ENCODE results near the gene TAPBPL.

Gene TAPBPL

DNA sequence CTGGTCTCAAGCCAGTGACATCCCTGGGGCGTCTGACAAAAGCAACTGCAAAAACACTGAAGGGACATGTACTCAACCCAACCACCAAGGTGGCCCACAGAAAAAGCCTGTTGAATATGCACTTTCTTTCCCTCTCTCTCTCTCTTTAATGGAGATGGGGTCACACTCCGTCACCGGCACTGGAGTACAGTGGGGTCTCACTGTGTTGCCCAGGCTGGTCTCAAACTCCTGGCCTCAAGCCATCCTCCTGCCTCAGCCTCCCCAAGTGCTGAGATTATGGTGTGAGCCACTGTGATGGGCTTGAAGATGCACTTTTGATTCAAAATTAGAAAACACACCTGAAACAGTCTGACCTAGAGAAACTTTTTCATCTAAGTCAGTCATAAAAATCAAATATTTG, 14.3 kb upstream of the TAPBPL start:
- DNase-seq (ENCODE audit: low spot score): no peak

DNA sequence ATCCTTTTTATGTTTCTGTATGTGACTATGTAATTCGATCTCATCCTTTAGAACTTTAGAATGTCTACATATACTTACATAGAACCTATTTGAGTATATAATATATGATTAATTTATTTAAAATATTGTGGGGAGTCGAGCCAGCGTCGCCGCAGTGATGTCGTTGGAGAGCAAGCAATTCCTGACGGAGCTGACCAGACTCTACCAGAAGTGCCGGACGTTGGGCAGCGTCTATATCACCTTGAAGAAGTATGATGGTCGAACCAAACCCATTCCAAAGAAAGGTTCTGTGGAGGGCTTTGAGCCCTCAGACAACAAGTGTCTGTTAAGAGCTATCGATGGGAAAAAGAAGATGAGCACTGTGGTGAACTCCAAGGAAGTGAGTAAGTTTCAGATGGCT, 13.5 kb upstream of the TAPBPL start:
- no peak for DNase-seq (ENCODE audit: low spot score)

DNA sequence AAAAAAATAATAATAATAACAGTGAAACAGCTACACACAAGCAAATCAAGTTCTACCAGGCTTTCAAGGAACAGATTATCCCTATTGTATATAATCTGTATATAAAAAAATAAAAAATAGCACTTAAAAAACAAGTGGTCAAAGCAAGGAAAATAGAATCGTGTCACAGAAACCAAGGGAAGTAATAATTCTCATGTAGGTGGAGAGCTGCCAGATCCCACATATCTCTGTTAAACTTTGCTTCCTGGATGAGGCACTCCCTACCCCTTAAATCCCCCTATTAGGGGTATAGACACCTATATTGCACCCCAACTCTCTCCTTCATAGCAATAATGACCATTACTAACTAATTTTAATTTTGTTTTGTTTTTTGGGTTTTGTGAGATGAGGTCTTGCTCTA, 11.5 kb upstream of the TAPBPL start:
- DNase-seq (ENCODE audit: low spot score): no peak

- DNase-seq (ENCODE audit: low spot score): no peak
Observed at GRCh38 chr12:6442836-6443235, 9.0 kb upstream of the TAPBPL start.

- no peak for DNase-seq (ENCODE audit: low spot score)
Observed at GRCh38 chr12:6443361-6443983, 8.4 kb upstream of the TAPBPL start.

- no peak for DNase-seq (ENCODE audit: low spot score)
Observed at GRCh38 chr12:6444031-6444430, 7.8 kb upstream of the TAPBPL start.

DNA sequence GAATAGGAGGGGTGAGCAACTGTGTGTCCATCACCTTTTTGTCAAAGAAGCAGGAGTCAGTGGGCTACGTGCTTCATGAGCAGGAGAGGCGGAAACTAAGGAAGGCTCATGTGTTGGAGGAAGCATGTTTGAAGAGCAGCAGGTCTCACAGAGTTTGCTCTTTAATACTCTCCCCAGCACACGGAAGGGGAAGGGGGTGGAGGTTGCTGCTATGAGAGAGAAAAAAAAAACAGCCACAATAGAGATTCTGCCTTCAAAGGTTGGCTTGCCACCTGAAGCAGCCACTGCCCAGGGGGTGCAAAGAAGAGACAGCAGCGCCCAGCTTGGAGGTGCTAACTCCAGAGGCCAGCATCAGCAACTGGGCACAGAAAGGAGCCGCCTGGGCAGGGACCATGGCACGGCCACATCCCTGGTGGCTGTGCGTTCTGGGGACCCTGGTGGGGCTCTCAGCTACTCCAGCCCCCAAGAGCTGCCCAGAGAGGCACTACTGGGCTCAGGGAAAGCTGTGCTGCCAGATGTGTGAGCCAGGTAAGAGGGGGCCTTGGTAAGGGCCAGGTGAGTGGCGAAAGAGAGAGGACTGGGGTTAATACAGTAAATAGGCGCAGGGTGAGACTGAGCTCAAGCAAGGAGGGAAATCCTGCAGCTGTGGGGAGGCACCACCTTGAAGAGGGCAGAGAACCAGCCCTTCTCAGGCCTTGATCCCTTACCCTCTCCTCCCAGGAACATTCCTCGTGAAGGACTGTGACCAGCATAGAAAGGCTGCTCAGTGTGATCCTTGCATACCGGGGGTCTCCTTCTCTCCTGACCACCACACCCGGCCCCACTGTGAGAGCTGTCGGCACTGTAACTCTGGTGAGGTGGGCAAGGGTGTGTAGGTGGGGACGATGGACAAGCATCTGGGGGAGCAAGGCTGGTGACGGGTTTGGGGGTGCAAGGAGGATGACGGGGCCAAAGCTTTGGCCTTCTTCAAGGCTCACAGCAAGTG, 6.8 kb upstream of the TAPBPL start, which contains the start of gene CD27:
Gene CD27 (plus strand): TSS at position 252 of the 985 bp plus-strand sequence. CDS start 141 bp downstream, at position 393.
- no peak for DNase-seq (ENCODE audit: low spot score)

- DNase-seq (ENCODE audit: low spot score): no peak
Observed at GRCh38 chr12:6450091-6450868, 1.6 kb upstream of the TAPBPL start.

DNA sequence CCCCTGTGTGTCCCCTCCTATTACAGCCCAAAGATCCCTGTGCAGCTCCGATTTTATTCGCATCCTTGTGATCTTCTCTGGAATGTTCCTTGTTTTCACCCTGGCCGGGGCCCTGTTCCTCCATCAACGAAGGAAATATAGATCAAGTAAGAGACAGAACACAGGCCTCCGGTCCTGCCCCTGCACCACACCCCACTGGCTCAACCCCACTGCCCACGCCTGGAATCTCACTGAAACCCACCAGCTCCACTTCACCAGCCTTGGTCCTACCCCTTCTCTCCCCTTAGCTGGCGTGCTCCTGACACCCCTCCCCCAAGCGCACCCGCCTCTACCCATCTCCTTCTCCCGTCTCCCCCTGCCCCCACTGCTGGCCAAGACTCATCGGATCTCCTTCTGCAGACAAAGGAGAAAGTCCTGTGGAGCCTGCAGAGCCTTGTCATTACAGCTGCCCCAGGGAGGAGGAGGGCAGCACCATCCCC, 934 bp upstream of the TAPBPL start:
- DNase-seq (ENCODE audit: low spot score): no peak

- DNase-seq (ENCODE audit: low spot score): no peak
Observed at GRCh38 chr12:6452245-6452943, 552 bp downstream of the TAPBPL start.

- no peak for DNase-seq (ENCODE audit: low spot score)
Observed at GRCh38 chr12:6452944-6453630, 1.2 kb downstream of the TAPBPL start.

- DNase-seq (ENCODE audit: low spot score): no peak
Observed at GRCh38 chr12:6457220-6457945, 5.5 kb downstream of the TAPBPL start.

GRCh38 chr12:6458281-6459003, 6.6 kb downstream of the TAPBPL start:
- DNase-seq (ENCODE audit: low spot score): no peak

- DNase-seq (ENCODE audit: low spot score): no peak
Observed at GRCh38 chr12:6459004-6459337, 7.1 kb downstream of the TAPBPL start.

- no peak for DNase-seq (ENCODE audit: low spot score)
Observed at GRCh38 chr12:6460751-6461371, 9.0 kb downstream of the TAPBPL start.

DNA sequence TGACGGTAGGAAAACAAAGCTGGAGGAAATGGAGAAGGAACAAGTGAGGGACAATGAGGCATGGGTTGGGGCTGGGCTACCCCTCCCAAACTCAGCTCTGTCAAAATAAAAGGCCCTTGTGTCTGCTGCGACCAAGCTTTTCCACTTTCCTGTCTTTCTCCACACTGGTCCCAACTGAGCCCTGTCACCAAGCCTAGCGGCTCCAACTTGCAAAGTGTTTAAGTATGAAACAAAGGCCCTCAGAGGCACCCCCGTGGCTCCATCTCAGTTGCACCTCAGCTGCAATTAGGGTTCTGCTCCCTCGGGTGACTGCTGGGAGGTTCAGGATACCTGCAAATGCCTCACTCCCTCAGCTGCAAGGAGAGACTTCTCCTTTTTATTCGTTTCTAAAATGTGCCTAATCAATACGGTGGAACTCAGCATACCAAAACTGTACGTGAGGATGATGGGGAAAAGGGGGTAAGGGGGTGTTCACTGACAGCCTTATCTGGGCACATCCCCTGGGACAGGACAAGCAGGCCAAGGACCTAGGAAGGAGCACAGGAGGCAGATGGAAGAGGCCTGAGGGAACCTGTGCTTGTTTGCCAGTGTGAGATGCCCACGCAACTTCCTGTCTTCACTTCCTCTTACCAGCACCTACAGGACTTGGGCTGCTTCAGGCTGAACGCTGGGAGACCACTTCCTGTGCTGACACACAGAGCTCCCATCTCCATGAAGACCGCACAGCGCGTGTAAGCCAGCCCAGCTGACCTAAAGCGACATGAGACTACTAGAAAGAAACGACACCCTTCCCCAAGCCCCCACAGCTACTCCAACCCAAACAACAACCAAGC, 9.8 kb downstream of the TAPBPL start:
- peak; percentile 80 for DNase-seq (ENCODE audit: low spot score)

DNA sequence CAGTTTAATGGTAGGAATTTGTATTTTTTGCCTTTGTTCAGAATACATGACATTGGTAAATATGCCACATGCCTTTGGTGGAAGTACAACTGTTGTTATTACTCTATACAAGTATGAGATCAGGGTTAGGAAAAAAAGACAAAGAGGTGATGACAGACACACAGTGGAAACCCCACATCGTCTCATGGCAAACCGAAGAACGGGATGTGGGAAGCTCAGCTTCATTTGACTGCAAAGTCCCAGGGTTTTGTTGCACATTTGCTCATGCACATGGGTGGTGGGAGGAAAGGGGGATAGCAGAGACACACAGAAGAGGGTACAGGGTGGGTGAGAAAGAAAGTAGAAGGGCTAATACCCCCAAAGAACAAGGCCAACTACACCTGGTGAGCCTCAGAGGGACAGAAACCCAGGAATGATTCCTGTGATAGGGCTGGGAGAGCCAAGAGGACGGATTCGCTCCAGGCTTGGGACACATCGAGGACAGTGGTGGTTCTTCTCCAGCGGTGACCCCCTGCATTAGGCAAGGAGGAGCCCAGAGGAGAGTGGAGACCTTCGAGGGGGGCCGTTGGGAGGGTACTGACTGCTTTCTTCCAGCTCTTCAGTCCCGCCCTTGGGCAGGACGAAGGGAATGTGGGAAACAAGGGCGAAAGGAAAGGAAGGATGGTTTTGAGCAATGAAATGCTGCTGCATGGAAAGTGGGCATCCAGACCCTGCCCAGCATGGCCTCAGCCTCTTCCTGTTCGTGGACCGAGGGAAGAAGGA, 10.6 kb downstream of the TAPBPL start:
- DNase-seq (ENCODE audit: low spot score): no peak

- DNase-seq (ENCODE audit: low spot score): no peak
Observed at GRCh38 chr12:6463216-6463615, 11.4 kb downstream of the TAPBPL start.

Measured in germinal center (tissue), 1 donor.